Measurements from ENCODE around the gene SRD5A1. TPM values are rescaled to one million over a fixed set of nuclear protein-coding genes. Genes with fewer than 3 reads are reported as not detected.

Gene SRD5A1
- total RNA-seq, 5 donors from 2014 or later (not counting 1 experiment from before 2014, with no cell fraction given), result 2.3 to 13.6 (median 9.6) TPM

DNA sequence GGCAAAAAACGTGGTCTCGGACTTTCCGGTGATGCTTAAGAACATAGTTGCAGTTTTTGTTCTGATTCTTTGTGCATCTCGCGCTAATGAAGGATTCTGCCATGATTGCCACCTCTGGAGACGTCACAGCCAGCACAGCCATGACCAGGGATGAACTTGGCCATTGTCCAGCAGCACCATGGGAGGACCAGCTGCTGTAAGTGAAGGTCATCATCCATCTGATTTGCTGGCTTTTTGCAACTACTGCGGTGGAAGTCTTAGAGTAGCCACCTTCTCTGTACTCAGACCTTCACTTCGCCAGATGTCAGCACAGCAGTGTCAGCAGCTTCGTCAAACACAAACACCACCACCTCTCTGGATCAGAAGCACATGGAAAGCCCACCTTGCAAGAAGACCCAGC lies 46.1 kb upstream of the SRD5A1 start:
- CTCF ChIA-PET, result no interaction called here
- Mint-ChIP-seq H3K27me3 (peaks cover 29 to 33% of the 10 kb centered on the region in 2 donors), H3K36me3 (peaks cover 2% of the 10 kb centered on the region), H3K9me3 (no peaks in the 10 kb centered on the region), H3K27ac (no peak overlapping the region), H3K4me1 (peaks cover 0 to 4% (median 3%) of the 10 kb centered on the region in 3 donors), H3K4me3 (no peak overlapping the region)
- no peak overlapping the region for H3K4me3 ChIP-seq (ENCODE audit: control insufficient read depth in 1 of 2, extremely low read depth in 1 of 2, low read length in 1 of 2)
- POLR2A ChIA-PET, result interaction anchor here in 1 of 2 donors (0.6 kb wide), 1 partner anchor 24 kb away, joined by 3 read pairs; no protein-coding TSS in a partner anchor
- no peak for DNase-seq
- no peak for ATAC-seq (replicated peaks in 1 of 4)
- WGBS (ENCODE audit: insufficient coverage), result 75% methylated on average over 8 of the region's 9 CpGs
- H3K36me3 ChIP-seq (ENCODE audit: control insufficient read depth in 2 of 2, extremely low read depth in 1 of 2, insufficient read depth in 1 of 2, low read length in 1 of 2), result no peaks in the 10 kb centered on the region
- no peaks in the 10 kb centered on the region for H3K9me3 ChIP-seq
- H3K27ac ChIP-seq (ENCODE audit: low read length), result no peak overlapping the region
- peaks cover 7 to 39% of the 10 kb centered on the region in 2 experiments for H3K27me3 ChIP-seq (replicated peaks in 1 of 2; ENCODE audit: control insufficient read depth in 2 of 2, extremely low read depth in 1 of 2, insufficient read depth in 2 of 2, low read length in 1 of 2)
- peaks cover 0 to 6% of the 10 kb centered on the region in 2 experiments for H3K4me1 ChIP-seq (ENCODE audit: control insufficient read depth in 1 of 2, extremely low read depth in 1 of 2, insufficient read depth in 2 of 2, low read length in 2 of 2)

DNA sequence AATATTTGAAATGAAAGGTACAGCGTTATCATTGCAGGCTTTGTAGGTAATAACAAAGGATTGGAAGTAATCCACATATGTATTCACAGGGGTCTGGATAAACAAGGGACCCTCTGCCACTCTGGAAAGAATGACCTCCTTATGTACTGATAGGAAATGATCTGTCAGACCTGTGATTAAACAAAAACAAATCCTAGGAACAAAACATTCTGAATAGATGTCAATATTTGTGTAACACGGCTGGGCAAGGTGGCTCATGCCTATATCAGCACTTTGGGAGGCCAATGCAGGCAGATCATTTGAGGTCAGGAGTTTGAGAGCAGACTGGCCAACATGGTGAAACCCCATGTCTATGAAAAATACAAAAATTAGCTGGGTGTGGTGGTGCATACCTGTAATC lies 42.7 kb upstream of the SRD5A1 start:
- Mint-ChIP-seq H3K9me3 (no peaks in the 10 kb centered on the region), H3K4me3 (no peak overlapping the region), H3K36me3 (peaks cover 2% of the 10 kb centered on the region), H3K4me1 (no peaks in the 10 kb centered on the region), H3K27me3 (peaks cover 6 to 9% of the 10 kb centered on the region in 2 donors), H3K27ac (no peak overlapping the region)
- Histone ChIP-seq H3K4me1 (ENCODE audit: control insufficient read depth in 1 of 2, extremely low read depth in 1 of 2, insufficient read depth in 2 of 2, low read length in 2 of 2) (no peaks in the 10 kb centered on the region), H3K36me3 (ENCODE audit: control insufficient read depth in 2 of 2, extremely low read depth in 1 of 2, insufficient read depth in 1 of 2, low read length in 1 of 2) (no peaks in the 10 kb centered on the region), H3K27ac (ENCODE audit: low read length) (no peak overlapping the region), H3K4me3 (ENCODE audit: control insufficient read depth in 1 of 2, extremely low read depth in 1 of 2, low read length in 1 of 2) (no peak overlapping the region), H3K27me3 (replicated peaks in 1 of 2; ENCODE audit: control insufficient read depth in 2 of 2, extremely low read depth in 1 of 2, insufficient read depth in 2 of 2, low read length in 1 of 2) (peaks cover 2 to 12% of the 10 kb centered on the region in 2 experiments), H3K9me3 (no peaks in the 10 kb centered on the region)
- ChIA-PET POLR2A (no interaction called here), CTCF (no interaction called here)
- no CpG with 5 or more reads among the region's 2 CpGs for WGBS (ENCODE audit: insufficient coverage)
- no peak for DNase-seq
- no peak for ATAC-seq (replicated peaks in 1 of 4)

DNA sequence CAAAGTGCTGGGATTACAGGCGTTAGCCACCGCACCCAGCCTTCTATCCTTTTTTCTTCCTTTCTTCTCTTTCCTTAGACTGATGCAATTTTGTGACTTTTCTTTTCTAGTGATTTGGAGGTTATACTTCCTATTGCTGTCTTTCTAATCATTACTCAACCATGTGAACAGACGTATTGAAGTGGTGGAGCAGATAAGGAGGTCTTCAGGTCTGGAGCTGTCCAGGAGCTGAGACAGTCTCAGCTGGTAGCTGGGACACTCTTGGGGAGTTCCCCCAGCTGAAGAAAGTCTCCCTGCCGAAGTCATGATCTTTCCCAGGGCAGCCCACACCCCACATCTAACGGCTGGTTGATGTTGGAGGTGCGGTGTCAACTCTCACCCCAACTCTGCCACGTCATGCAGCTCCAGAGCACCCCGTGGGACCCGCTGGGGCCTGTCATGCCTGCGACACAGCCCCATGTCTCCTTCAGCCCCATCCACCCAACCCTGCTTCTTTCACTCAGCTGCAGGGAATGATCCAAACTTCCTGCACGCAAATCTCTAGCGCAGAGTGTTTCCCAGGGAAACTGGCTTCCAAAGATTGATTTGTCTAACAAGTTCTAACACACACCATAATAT lies 41.5 kb upstream of the SRD5A1 start:
- no peaks in the 10 kb centered on the region for H3K27me3 Mint-ChIP-seq
- peaks cover 2 to 4% of the 10 kb centered on the region in 2 experiments for H3K27me3 ChIP-seq (replicated peaks in 1 of 2; ENCODE audit: control insufficient read depth in 2 of 2, extremely low read depth in 1 of 2, insufficient read depth in 2 of 2, low read length in 1 of 2)
- H3K4me1 ChIP-seq (ENCODE audit: control insufficient read depth in 1 of 2, extremely low read depth in 1 of 2, insufficient read depth in 2 of 2, low read length in 2 of 2), result no peaks in the 10 kb centered on the region
- WGBS (ENCODE audit: insufficient coverage), result 93% methylated on average over 5 of the region's 12 CpGs
- ChIA-PET CTCF (no interaction called here), POLR2A (interaction anchor here in 1 of 2 donors (0.6 kb wide), 1 partner anchor 54 kb away, joined by 3 read pairs; no protein-coding TSS in a partner anchor)
- H3K4me3 ChIP-seq (ENCODE audit: control insufficient read depth in 1 of 2, extremely low read depth in 1 of 2, low read length in 1 of 2), result no peak overlapping the region
- ATAC-seq (replicated peaks in 1 of 4) (no peak), DNase-seq (no peak)
- H3K9me3 Mint-ChIP-seq, result no peaks in the 10 kb centered on the region
- H3K9me3 ChIP-seq, result no peaks in the 10 kb centered on the region
- peaks cover 14% of the 10 kb centered on the region for H3K36me3 Mint-ChIP-seq
- H3K4me3 Mint-ChIP-seq, result no peak overlapping the region
- H3K27ac ChIP-seq (ENCODE audit: low read length), result no peak overlapping the region
- no peaks in the 10 kb centered on the region for H3K4me1 Mint-ChIP-seq
- no peak overlapping the region for H3K27ac Mint-ChIP-seq
- peaks cover 0 to 4% of the 10 kb centered on the region in 2 donors for H3K36me3 ChIP-seq (ENCODE audit: control insufficient read depth in 2 of 2, extremely low read depth in 1 of 2, insufficient read depth in 1 of 2, low read length in 1 of 2)

DNA sequence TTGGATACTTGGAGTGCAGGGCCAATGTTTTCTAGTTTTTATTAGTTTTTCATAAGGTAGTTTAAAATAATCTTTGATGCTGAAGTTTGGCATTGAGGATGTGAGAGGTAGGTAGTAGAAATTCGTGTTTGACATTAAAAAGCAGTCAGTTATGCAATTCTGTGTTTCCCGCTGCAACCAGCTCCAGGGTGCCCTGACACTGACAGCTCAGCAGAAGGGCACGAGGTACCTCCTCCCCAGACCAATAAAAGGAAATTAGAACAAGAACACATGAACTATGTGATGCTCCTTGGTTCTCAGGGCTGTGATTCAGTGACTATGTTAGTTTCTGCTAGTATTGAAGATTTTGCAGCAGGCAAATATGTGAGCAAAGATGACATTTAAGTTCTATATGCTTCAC lies 40.6 kb upstream of the SRD5A1 start:
- Histone ChIP-seq H3K36me3 (ENCODE audit: control insufficient read depth in 2 of 2, extremely low read depth in 1 of 2, insufficient read depth in 1 of 2, low read length in 1 of 2) (peaks cover 1 to 9% of the 10 kb centered on the region in 2 donors), H3K4me1 (ENCODE audit: control insufficient read depth in 1 of 2, extremely low read depth in 1 of 2, insufficient read depth in 2 of 2, low read length in 2 of 2) (no peaks in the 10 kb centered on the region), H3K9me3 (no peaks in the 10 kb centered on the region), H3K27ac (ENCODE audit: low read length) (no peak overlapping the region), H3K27me3 (replicated peaks in 1 of 2; ENCODE audit: control insufficient read depth in 2 of 2, extremely low read depth in 1 of 2, insufficient read depth in 2 of 2, low read length in 1 of 2) (no peaks in the 10 kb centered on the region), H3K4me3 (ENCODE audit: control insufficient read depth in 1 of 2, extremely low read depth in 1 of 2, low read length in 1 of 2) (no peak overlapping the region)
- ChIA-PET CTCF (no interaction called here), POLR2A (no interaction called here)
- ATAC-seq (replicated peaks in 1 of 4) (no peak), DNase-seq (no peak)
- no peak overlapping the region for H3K27ac Mint-ChIP-seq
- H3K27me3 Mint-ChIP-seq, result no peaks in the 10 kb centered on the region
- no peaks in the 10 kb centered on the region for H3K9me3 Mint-ChIP-seq
- WGBS (ENCODE audit: insufficient coverage), result no CpG with 5 or more reads among the region's 3 CpGs
- H3K4me3 Mint-ChIP-seq, result no peak overlapping the region
- H3K4me1 Mint-ChIP-seq, result no peaks in the 10 kb centered on the region
- H3K36me3 Mint-ChIP-seq, result peaks cover 23% of the 10 kb centered on the region

DNA sequence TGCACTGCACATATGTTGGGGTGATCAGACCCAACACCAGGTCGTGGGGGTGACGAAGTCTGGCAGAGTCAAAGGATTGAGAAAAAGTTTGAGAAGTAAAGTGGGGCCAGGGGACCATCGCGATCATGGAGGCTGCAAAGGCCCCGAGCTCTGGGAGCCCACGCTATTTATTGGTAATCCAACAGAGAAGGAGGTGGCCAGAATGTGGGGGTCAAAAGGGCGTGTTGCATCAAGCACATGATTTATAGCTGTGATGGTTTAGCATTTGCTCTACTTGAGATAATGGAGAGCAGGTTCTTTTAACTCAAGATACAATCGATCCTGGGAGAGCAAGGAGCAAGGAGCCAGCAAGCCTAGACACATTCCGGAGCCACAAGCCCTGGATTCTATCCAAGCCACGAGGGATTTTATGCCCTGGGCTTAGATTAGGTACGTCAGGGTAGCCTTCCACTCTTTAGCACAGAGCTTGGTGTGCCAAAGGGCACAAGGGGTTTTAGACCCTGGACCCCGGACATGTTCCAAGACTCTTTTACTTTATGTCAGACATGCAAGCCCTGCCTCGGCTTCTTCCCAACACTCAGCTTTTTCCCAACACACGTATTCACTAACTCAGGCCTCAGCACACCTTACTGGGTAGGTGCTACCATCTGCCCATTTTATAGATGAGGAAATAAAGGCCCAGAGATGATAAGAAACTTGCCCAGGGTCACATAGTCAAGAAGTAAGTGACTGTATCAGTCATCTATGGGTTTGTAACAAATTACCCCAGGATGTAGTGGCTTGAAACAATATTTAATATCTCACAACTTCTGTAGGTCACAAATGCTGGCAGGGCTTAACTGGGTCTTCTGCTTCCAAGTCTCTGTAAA lies 39.9 kb upstream of the SRD5A1 start:
- Histone ChIP-seq H3K36me3 (ENCODE audit: control insufficient read depth in 2 of 2, extremely low read depth in 1 of 2, insufficient read depth in 1 of 2, low read length in 1 of 2) (peaks cover 3 to 16% of the 10 kb centered on the region in 2 donors), H3K4me1 (ENCODE audit: control insufficient read depth in 1 of 2, extremely low read depth in 1 of 2, insufficient read depth in 2 of 2, low read length in 2 of 2) (no peaks in the 10 kb centered on the region), H3K4me3 (ENCODE audit: control insufficient read depth in 1 of 2, extremely low read depth in 1 of 2, low read length in 1 of 2) (no peak overlapping the region), H3K9me3 (no peaks in the 10 kb centered on the region), H3K27ac (ENCODE audit: low read length) (no peak overlapping the region), H3K27me3 (replicated peaks in 1 of 2; ENCODE audit: control insufficient read depth in 2 of 2, extremely low read depth in 1 of 2, insufficient read depth in 2 of 2, low read length in 1 of 2) (no peaks in the 10 kb centered on the region)
- H3K9me3 Mint-ChIP-seq, result no peaks in the 10 kb centered on the region
- ChIA-PET CTCF (no interaction called here), POLR2A (no interaction called here)
- no peak overlapping the region for H3K27ac Mint-ChIP-seq
- H3K36me3 Mint-ChIP-seq, result peaks cover 29% of the 10 kb centered on the region
- H3K4me1 Mint-ChIP-seq, result no peaks in the 10 kb centered on the region
- DNase-seq, result no peak
- no peak for ATAC-seq (replicated peaks in 1 of 4)
- WGBS (ENCODE audit: insufficient coverage), result 92% methylated on average over 9 of the region's 14 CpGs
- H3K4me3 Mint-ChIP-seq, result no peak overlapping the region
- H3K27me3 Mint-ChIP-seq, result no peaks in the 10 kb centered on the region

GRCh38 chr5:6594066-6594465 lies 39.2 kb upstream of the SRD5A1 start:
- Mint-ChIP-seq H3K4me1 (no peaks in the 10 kb centered on the region), H3K36me3 (peaks cover 35% of the 10 kb centered on the region), H3K27me3 (no peaks in the 10 kb centered on the region), H3K4me3 (no peak overlapping the region), H3K27ac (no peak overlapping the region), H3K9me3 (no peaks in the 10 kb centered on the region)
- ATAC-seq (replicated peaks in 1 of 4), result no peak
- no peak overlapping the region for H3K4me3 ChIP-seq (ENCODE audit: control insufficient read depth in 1 of 2, extremely low read depth in 1 of 2, low read length in 1 of 2)
- no peaks in the 10 kb centered on the region for H3K9me3 ChIP-seq
- ChIA-PET CTCF (interaction anchor here in 1 of 2 donors (0.6 kb wide), 1 partner anchor 1093 kb away, joined by 5 read pairs; no protein-coding TSS in a partner anchor), POLR2A (interaction anchor here in 1 of 2 donors (0.6 kb wide), 1 partner anchor 10 kb away, joined by 3 read pairs; no protein-coding TSS in a partner anchor)
- 90% methylated on average over 5 of the region's 6 CpGs for WGBS (ENCODE audit: insufficient coverage)
- H3K4me1 ChIP-seq (ENCODE audit: control insufficient read depth in 1 of 2, extremely low read depth in 1 of 2, insufficient read depth in 2 of 2, low read length in 2 of 2), result no peaks in the 10 kb centered on the region
- no peak overlapping the region for H3K27ac ChIP-seq (ENCODE audit: low read length)
- peaks cover 3 to 23% of the 10 kb centered on the region in 2 donors for H3K36me3 ChIP-seq (ENCODE audit: control insufficient read depth in 2 of 2, extremely low read depth in 1 of 2, insufficient read depth in 1 of 2, low read length in 1 of 2)
- H3K27me3 ChIP-seq (replicated peaks in 1 of 2; ENCODE audit: control insufficient read depth in 2 of 2, extremely low read depth in 1 of 2, insufficient read depth in 2 of 2, low read length in 1 of 2), result no peaks in the 10 kb centered on the region
- DNase-seq, result no peak
